Trophoblast cell (in vitro differentiated cells and primary cell): ENCODE measurements around the gene PKD1L1.
"Not testable (repeated sequence)": the region's sequence is repeated elsewhere in the genome, so short reads cannot be mapped to it uniquely, and the experiment has no call there.

ENCODE experiments used
- DNase-seq, 2 donors: peaks; one replicate each; pipeline ENCODE4 v3.0.0-alpha.2; 2016
- H2AFZ ChIP-seq: 2 replicates; pipeline ENCODE4 v1.6.1; 2013; ENCODE audit warnings: low read length, moderate library complexity, mild to moderate bottlenecking; ENCODE audit not compliant: insufficient read depth, poor library complexity
- H2AK5ac ChIP-seq: 2 replicates; pipeline ENCODE4 v1.6.1; 2013; ENCODE audit warnings: mild to moderate bottlenecking, low read length
- H2BK120ac ChIP-seq: 2 replicates; pipeline ENCODE4 v1.6.1; 2013; ENCODE audit warnings: low read length, mild to moderate bottlenecking, moderate library complexity; ENCODE audit not compliant: insufficient read depth, poor library complexity
- H2BK12ac ChIP-seq: 2 replicates; pipeline ENCODE4 v1.6.1; 2013; ENCODE audit warnings: mild to moderate bottlenecking, low read length, moderate library complexity
- H2BK5ac ChIP-seq: 2 replicates; pipeline ENCODE4 v1.6.1; 2013; ENCODE audit warnings: low read length, low read depth, moderate library complexity, mild to moderate bottlenecking; ENCODE audit not compliant: poor library complexity
- H3K14ac ChIP-seq: 2 replicates; pipeline ENCODE4 v1.6.1; 2013; ENCODE audit warnings: mild to moderate bottlenecking, low read length
- H3K18ac ChIP-seq: 2 replicates; pipeline ENCODE4 v1.6.1; 2013; ENCODE audit warnings: mild to moderate bottlenecking, low read length
- H3K23ac ChIP-seq: 2 replicates; pipeline ENCODE4 v1.6.1; 2013; ENCODE audit warnings: low read length
- H3K27ac ChIP-seq: 2 replicates; pipeline ENCODE4 v1.5.1; 2013; ENCODE audit warnings: low read depth, mild to moderate bottlenecking, inconsistent platforms, low read length, moderate library complexity
- H3K27me3 ChIP-seq: 2 replicates; pipeline ENCODE4 v1.6.1; 2013; ENCODE audit warnings: inconsistent platforms, mild to moderate bottlenecking, low read length, moderate library complexity; ENCODE audit not compliant: insufficient read depth
- H3K36me3 ChIP-seq, 2 experiments: 1 replicate in 1 of 2; 2 replicates in 1 of 2; pipeline ENCODE4 v1.6.1; 2013; ENCODE audit warnings: low read length in 2 of 2, mild to moderate bottlenecking in 2 of 2, moderate library complexity in 1 of 2; ENCODE audit not compliant: insufficient read depth in 2 of 2, control insufficient read depth in 1 of 2
- H3K4ac ChIP-seq: 2 replicates; pipeline ENCODE4 v1.6.1; 2013; ENCODE audit warnings: low read depth, mild to moderate bottlenecking, low read length, moderate library complexity
- H3K4me1 ChIP-seq, 2 experiments: 1 replicate in 1 of 2; 2 replicates in 1 of 2; pipeline ENCODE4 v1.6.1; 2013; ENCODE audit warnings: low read length in 2 of 2, mild to moderate bottlenecking in 2 of 2, moderate library complexity in 1 of 2; ENCODE audit not compliant: insufficient read depth in 2 of 2, control insufficient read depth in 1 of 2
- H3K4me2 ChIP-seq: 2 replicates; pipeline ENCODE4 v1.6.1; 2013; ENCODE audit warnings: inconsistent platforms, mild to moderate bottlenecking, low read length, moderate library complexity
- H3K4me3 ChIP-seq: 2 replicates; pipeline ENCODE4 v1.5.1; 2013; ENCODE audit warnings: mild to moderate bottlenecking, low read depth, low read length, inconsistent platforms
- H3K79me1 ChIP-seq: one replicate; pipeline ENCODE4 v1.6.1; 2013; ENCODE audit warnings: low read length
- H3K79me2 ChIP-seq: 2 replicates; pipeline ENCODE4 v1.6.1; 2013; ENCODE audit warnings: low read length, mild to moderate bottlenecking; ENCODE audit not compliant: control insufficient read depth, insufficient read depth, poor library complexity
- H3K9ac ChIP-seq: 2 replicates; pipeline ENCODE4 v1.6.1; 2013; ENCODE audit warnings: mild to moderate bottlenecking, low read length
- H3K9me3 ChIP-seq: 2 replicates; pipeline ENCODE4 v1.6.1; 2013; ENCODE audit warnings: low read depth, mild to moderate bottlenecking, control low read depth, inconsistent platforms, low read length; ENCODE audit not compliant: insufficient read depth
- H4K12ac ChIP-seq: 2 replicates; pipeline ENCODE4 v1.6.1; 2013; ENCODE audit warnings: low read depth, mild to moderate bottlenecking, low read length, moderate library complexity
- H4K8ac ChIP-seq: 2 replicates; pipeline ENCODE4 v1.6.1; 2013; ENCODE audit warnings: low read depth, mild to moderate bottlenecking, low read length, moderate library complexity
- H4K91ac ChIP-seq: one replicate; pipeline ENCODE4 v1.6.1; 2013; ENCODE audit warnings: low read depth, mild to moderate bottlenecking, low read length, moderate library complexity
- WGBS: extraction: QIAGEN DNeasy Blood & Tissue Kit; methylation state at CpG from one replicate; pipeline ENCODE4 v1.1.7; 2013; ENCODE audit warnings: missing lambda C conversion rate; ENCODE audit not compliant: insufficient read length, insufficient coverage; ENCODE audit errors: extremely low coverage; 5-methylcytosine and 5-hydroxymethylcytosine counted together

The PKD1L1 gene

DNA sequence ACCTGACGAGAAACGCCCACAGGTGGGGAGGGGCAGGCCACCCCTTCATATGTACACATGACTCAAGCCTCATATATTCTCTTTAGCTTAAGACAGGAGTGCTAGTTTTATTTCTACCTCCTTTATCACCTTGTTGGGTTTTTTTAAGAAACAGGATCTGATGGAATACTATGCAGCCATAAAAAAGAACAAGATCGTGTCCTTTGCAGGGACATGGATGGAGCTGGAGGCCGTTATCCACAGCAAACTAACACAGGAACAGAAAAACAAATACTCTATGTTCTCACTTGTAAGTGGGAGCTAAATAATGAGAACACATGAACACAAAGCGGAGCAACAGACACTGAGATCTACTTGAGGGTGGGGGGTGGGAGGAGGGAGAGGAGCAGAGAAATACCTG lies 42.3 kb upstream of the PKD1L1 start:
- Histone ChIP-seq H3K79me2 (peaks cover 1% of the 10 kb centered on the region), H3K23ac (no peak overlapping the region), H3K27ac (peak overlapping the region; percentile 35), H4K91ac (peak overlapping the region; percentile 39), H3K9me3 (no peaks in the 10 kb centered on the region), H3K79me1 (peaks cover 6% of the 10 kb centered on the region), H3K27me3 (no peaks in the 10 kb centered on the region), H3K4ac (no peak overlapping the region), H2BK5ac (no peak overlapping the region), H2AFZ (no peak overlapping the region), H3K4me3 (no peak overlapping the region), H3K4me2 (no peak overlapping the region), H3K36me3 (peaks cover 0 to 2% of the 10 kb centered on the region in 2 experiments), H2BK12ac (no peak overlapping the region), H4K8ac (no peak overlapping the region), H3K9ac (no peak overlapping the region), H4K12ac (no peak overlapping the region), H3K14ac (no peak overlapping the region), H2AK5ac (no peak overlapping the region), H2BK120ac (no peak overlapping the region), H3K4me1 (peaks cover 2 to 5% of the 10 kb centered on the region in 2 experiments), H3K18ac (no peak overlapping the region)
- no peak for DNase-seq
- WGBS: no CpG with 5 or more reads among the region's 5 CpGs

DNA sequence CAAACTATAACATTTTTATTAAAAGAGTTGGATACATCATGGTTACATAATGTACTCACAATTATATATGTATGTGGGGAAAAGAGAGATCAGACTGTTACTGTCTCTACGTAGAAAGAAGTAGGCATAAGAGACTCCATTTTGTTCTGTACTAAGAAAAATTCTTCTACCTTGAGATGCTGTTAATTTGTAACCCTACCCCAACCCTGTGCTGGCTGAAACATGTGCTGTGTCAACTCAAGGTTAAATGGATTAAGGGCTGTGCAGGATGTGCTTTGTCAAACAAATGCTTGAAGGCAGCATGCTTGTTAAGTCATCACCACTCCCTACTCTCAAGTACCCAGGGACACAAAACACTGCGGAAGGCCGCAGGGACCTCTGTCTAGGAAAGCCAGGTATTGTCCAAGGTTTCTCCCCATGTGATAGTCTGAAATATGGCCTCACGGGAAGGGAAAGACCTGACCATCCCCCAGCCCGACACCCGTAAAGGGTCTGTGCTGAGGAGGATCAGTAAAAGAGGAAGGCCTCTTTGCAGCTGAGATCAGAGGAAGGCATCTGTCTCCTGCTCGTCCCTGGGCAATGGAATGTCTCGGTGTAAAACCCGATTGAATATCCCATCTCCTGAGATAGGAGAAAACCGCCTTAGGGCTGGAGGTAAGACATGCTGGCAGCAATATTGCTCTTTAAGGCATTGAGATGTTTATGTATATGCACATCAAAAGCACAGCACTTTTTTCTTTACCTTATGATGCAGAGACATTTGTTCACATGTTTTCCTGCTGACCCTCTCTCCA lies 41.5 kb upstream of the PKD1L1 start:
- DNase-seq: peak; percentile 78 to 90
- H3K9me3 ChIP-seq, H4K12ac ChIP-seq, H3K4me1 ChIP-seq, H2AK5ac ChIP-seq, H4K91ac ChIP-seq, H3K79me1 ChIP-seq, H4K8ac ChIP-seq, H2BK120ac ChIP-seq, H3K18ac ChIP-seq, H3K4ac ChIP-seq, H2BK12ac ChIP-seq, H2BK5ac ChIP-seq, H3K36me3 ChIP-seq, H3K9ac ChIP-seq, H3K79me2 ChIP-seq, H3K4me3 ChIP-seq, H2AFZ ChIP-seq, H3K23ac ChIP-seq, H3K4me2 ChIP-seq, H3K27me3 ChIP-seq, H3K14ac ChIP-seq: not testable (repeated sequence)
- WGBS: no CpG with 5 or more reads among the region's 10 CpGs
- peak overlapping the region; percentile 35 for H3K27ac ChIP-seq

DNA sequence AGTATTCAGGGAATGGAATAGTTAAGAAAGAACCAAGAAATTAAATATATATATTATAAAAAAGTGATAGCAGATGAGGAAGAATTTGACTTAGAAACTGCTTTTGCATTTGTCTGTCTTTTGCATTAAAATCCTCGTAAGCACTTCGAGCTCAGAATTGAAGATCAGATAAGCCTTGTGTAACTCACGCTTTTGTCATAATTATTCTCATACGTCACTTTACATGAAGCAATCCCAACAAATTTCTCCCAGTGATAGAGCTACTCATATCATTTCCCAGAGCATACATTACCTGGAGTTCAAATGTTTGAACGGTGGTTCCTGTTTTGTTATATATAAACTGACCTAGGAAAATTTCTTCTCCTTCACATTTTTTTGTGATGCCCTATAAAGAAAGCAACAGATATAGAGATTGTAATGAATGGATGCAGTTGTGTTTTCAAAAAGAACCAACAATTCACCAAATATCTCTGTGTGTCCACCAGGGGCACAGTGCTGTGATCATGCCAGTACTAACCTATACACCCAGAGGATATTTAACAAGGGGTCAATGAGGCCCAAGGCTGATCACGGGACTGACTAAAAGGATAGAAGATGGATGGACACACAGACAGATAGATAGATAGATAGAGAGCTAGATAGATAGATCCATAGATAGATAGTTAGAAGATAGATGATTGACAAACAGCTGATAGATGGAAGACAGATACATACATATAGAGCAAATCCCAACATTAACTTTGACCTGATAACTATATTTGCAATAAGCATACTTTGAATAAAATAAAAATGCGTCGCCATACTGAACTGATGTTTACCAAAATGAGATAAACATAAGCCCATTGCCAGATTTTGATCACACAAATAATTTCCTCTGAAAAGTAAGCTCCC lies 40.5 kb upstream of the PKD1L1 start:
- no peak overlapping the region for H3K4me3 ChIP-seq
- no peak overlapping the region for H3K14ac ChIP-seq
- H2BK5ac ChIP-seq: no peak overlapping the region
- no peak overlapping the region for H2AK5ac ChIP-seq
- H2BK120ac ChIP-seq: no peak overlapping the region
- H3K4me1 ChIP-seq: peaks cover 2 to 5% of the 10 kb centered on the region in 2 experiments
- H3K4ac ChIP-seq: no peak overlapping the region
- no peak overlapping the region for H4K8ac ChIP-seq
- no peak overlapping the region for H2AFZ ChIP-seq
- H4K12ac ChIP-seq: no peak overlapping the region
- no CpG with 5 or more reads among the region's 8 CpGs for WGBS
- H3K79me2 ChIP-seq: peaks cover 1% of the 10 kb centered on the region
- H3K27me3 ChIP-seq: no peaks in the 10 kb centered on the region
- no peak overlapping the region for H3K27ac ChIP-seq
- H3K23ac ChIP-seq: no peak overlapping the region
- H3K36me3 ChIP-seq: no peaks in the 10 kb centered on the region
- no peaks in the 10 kb centered on the region for H3K9me3 ChIP-seq
- H3K9ac ChIP-seq: no peak overlapping the region
- H3K79me1 ChIP-seq: peaks cover 6% of the 10 kb centered on the region
- peak; percentile 51 to 94 for DNase-seq
- no peak overlapping the region for H4K91ac ChIP-seq
- H3K4me2 ChIP-seq: no peak overlapping the region
- no peak overlapping the region for H3K18ac ChIP-seq
- H2BK12ac ChIP-seq: no peak overlapping the region

DNA sequence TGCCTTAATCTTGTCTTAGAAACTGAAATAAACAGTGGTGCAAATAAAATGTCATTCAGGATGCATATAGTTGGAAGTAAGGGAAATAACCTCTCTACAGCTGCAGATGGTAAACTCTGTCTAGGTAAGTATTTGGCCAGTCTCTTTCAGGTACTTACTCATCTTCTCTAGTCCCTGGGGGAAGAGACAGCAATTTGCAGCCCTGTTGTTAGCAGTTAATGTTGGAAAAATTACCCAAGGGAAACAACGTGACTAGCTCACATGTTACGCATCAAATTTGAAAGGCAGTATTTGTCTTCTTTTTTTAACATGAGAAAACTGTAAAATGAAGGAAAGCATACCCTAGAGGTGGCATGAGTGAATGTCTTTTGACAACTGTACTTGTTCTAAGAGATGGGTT lies 34.3 kb upstream of the PKD1L1 start:
- no peak overlapping the region for H3K4me2 ChIP-seq
- H3K27me3 ChIP-seq: no peaks in the 10 kb centered on the region
- no peak overlapping the region for H3K14ac ChIP-seq
- no peak overlapping the region for H2BK5ac ChIP-seq
- no peak overlapping the region for H4K91ac ChIP-seq
- H4K12ac ChIP-seq: no peak overlapping the region
- H3K79me2 ChIP-seq: peaks cover 2% of the 10 kb centered on the region
- H3K9ac ChIP-seq: no peak overlapping the region
- no peak overlapping the region for H3K18ac ChIP-seq
- no peak overlapping the region for H2AFZ ChIP-seq
- no peak overlapping the region for H3K27ac ChIP-seq
- DNase-seq: peak; percentile 7 to 48
- peaks cover 0 to 3% of the 10 kb centered on the region in 2 experiments for H3K4me1 ChIP-seq
- no peaks in the 10 kb centered on the region for H3K9me3 ChIP-seq
- no peak overlapping the region for H4K8ac ChIP-seq
- H3K36me3 ChIP-seq: peaks cover 0 to 7% of the 10 kb centered on the region in 2 experiments
- no peak overlapping the region for H3K23ac ChIP-seq
- H3K4me3 ChIP-seq: no peak overlapping the region
- no peak overlapping the region for H3K4ac ChIP-seq
- peaks cover 2% of the 10 kb centered on the region for H3K79me1 ChIP-seq
- H2BK12ac ChIP-seq: no peak overlapping the region
- H2BK120ac ChIP-seq: no peak overlapping the region
- WGBS: no CpG with 5 or more reads among the region's 2 CpGs
- H2AK5ac ChIP-seq: no peak overlapping the region
